Calu3 (cell line): ENCODE measurements around the gene JPH4. TPM values are rescaled to one million over a fixed set of nuclear protein-coding genes. Genes with fewer than 3 reads are reported as not detected.
"Not testable (repeated sequence)": the region's sequence is repeated elsewhere in the genome, so short reads cannot be mapped to it uniquely, and the experiment has no call there.

Experiments
- BruUV-seq: library from RNA; stranded (reverse); fragments of 400-500 nt; replicated peaks from 2 replicates; lab custom pipeline; 2021; lab: Mats Ljungman, UMichigan
- CTCF ChIA-PET: fragments of 300-600 bp; sonication (Branson Sonifier 250); formaldehyde crosslinking; loops from one replicate; lab custom pipeline; 2022; ENCODE audit warnings: antibody characterized with exemption; lab: Charles Lee
- DNase-seq: peaks from one replicate; pipeline ENCODE4 v3.0.0; 2022
- H3K27ac Mint-ChIP-seq: one replicate; pipeline ENCODE4 v1.8.0; 2022; ENCODE audit warnings: mixed read lengths; ENCODE audit not compliant: unreplicated experiment
- H3K27me3 Mint-ChIP-seq: one replicate; pipeline ENCODE4 v1.8.0; 2022; ENCODE audit warnings: mixed read lengths; ENCODE audit not compliant: unreplicated experiment
- H3K36me3 Mint-ChIP-seq: one replicate; pipeline ENCODE4 v1.8.0; 2022; ENCODE audit warnings: mild to moderate bottlenecking, moderate library complexity, mixed read lengths; ENCODE audit not compliant: insufficient read depth, unreplicated experiment
- H3K4me1 Mint-ChIP-seq: one replicate; pipeline ENCODE4 v1.8.0; 2022; ENCODE audit warnings: mild to moderate bottlenecking, low read depth, mixed read lengths; ENCODE audit not compliant: unreplicated experiment
- H3K4me3 Mint-ChIP-seq: one replicate; pipeline ENCODE4 v1.8.0; 2022; ENCODE audit warnings: mild to moderate bottlenecking, low read depth, moderate library complexity, mixed read lengths; ENCODE audit not compliant: unreplicated experiment
- H3K9me3 Mint-ChIP-seq: one replicate; pipeline ENCODE4 v1.8.0; 2022; ENCODE audit warnings: low read depth, mixed read lengths; ENCODE audit not compliant: unreplicated experiment
- CTCF ChIP-seq: fragments of 200-600 bp; IDR thresholded peaks from one replicate; pipeline ENCODE4 v1.8.0; 2022; ENCODE audit warnings: antibody characterized with exemption; ENCODE audit not compliant: unreplicated experiment
- intact Hi-C: fragments of 100-400 bp; cut with micrococcal nuclease; formaldehyde crosslinking; loops from one replicate; pipeline ENCODE4 v1.10.0; 2022; ENCODE audit not compliant: unreplicated experiment
- total RNA-seq: library from RNA; stranded (reverse); gene quantifications from 2 replicates; pipeline ENCODE4 v1.2.3, GENCODE V29; 2022

Gene JPH4
- total RNA-seq, 1 experiment from 2014 or later: not detected

DNA sequence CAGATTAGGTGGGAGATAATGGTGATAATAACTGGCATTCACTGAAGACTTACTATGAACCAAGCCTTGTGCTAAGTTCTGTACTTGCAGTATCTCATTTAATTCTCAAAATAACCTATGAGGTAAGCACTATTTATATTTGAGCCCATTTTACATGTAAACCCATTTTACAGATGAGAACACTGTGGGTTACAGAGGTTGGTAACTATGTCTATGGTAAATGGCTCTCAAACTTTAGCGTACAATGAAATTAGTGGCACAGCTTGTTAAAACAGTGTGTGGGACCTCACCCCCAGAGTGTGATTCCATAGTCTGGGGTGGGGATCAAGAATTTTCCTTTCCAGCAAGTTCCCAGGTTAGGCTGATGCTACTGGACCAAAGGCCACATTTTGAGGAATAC is 22.2 kb upstream of the JPH4 start:
- no peak overlapping the region for H3K27ac Mint-ChIP-seq
- CTCF ChIA-PET: no interaction called here
- H3K27me3 Mint-ChIP-seq: peaks cover 19% of the 10 kb centered on the region
- intact Hi-C loops: no loop called here
- DNase-seq: no peak
- no peaks in the 10 kb centered on the region for H3K9me3 Mint-ChIP-seq
- BruUV-seq: no TSS peak
- TF ChIP-seq CTCF: no peak
- H3K36me3 Mint-ChIP-seq: no peaks in the 10 kb centered on the region
- H3K4me3 Mint-ChIP-seq: no peak overlapping the region
- H3K4me1 Mint-ChIP-seq: no peaks in the 10 kb centered on the region

DNA sequence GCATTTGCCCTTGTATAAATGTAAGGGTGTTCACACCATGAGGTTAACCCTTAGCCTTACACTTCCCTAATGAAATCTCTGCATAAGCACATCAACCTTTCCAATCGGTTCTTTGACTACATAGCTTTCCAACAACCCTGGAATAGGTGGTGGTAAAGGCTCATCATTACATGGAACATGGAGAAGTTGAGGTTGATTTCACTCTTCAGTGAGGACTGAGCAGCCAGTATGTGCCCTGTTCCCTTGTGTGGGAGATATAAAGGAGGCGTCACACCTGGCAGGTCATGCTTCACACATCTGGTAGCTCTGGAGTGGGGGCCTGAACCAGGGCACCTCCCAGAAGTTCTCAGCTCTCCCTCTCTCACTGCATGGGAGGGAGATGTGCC is 21.7 kb upstream of the JPH4 start:
- Mint-ChIP-seq H3K4me3 (no peak overlapping the region), H3K27me3 (peaks cover 19% of the 10 kb centered on the region), H3K9me3 (no peaks in the 10 kb centered on the region), H3K4me1 (no peaks in the 10 kb centered on the region), H3K27ac (no peak overlapping the region), H3K36me3 (no peaks in the 10 kb centered on the region)
- BruUV-seq: no TSS peak
- no peak for DNase-seq
- TF ChIP-seq CTCF: no peak
- intact Hi-C loops: no loop called here
- CTCF ChIA-PET: no interaction called here

GRCh38 chr14:23594191-23594590 is 15.6 kb upstream of the JPH4 start:
- intact Hi-C loops, CTCF ChIA-PET, H3K9me3 Mint-ChIP-seq, H3K36me3 Mint-ChIP-seq, H3K27ac Mint-ChIP-seq, BruUV-seq, DNase-seq, H3K4me3 Mint-ChIP-seq, H3K4me1 Mint-ChIP-seq, H3K27me3 Mint-ChIP-seq: not testable (repeated sequence)

DNA sequence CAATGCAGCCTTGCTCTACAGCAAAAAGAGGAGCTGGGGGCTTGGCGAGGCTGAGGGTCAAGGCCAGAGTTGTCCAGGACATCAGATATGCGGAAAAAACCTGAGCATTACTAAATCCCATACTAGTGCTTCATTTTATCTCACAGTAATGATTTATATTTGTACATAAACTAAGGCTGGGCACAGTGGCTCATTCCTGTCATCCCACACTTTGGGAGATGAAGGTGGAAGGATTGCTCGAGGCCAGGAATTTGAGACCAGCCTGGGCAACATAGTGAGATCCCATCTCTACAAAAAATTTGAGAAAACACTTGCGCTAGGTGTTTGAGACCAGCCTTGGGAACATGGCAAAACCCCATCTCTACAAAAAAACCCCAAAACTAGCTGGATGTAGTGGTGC is 11.6 kb upstream of the JPH4 start:
- no peaks in the 10 kb centered on the region for H3K36me3 Mint-ChIP-seq
- TF ChIP-seq CTCF: no peak
- no peaks in the 10 kb centered on the region for H3K9me3 Mint-ChIP-seq
- BruUV-seq: no TSS peak
- H3K4me3 Mint-ChIP-seq: no peak overlapping the region
- CTCF ChIA-PET: interaction anchor here (2.2 kb wide), 1 partner anchor 321 kb away, joined by 43 read pairs; no protein-coding TSS in a partner anchor
- peaks cover 14% of the 10 kb centered on the region for H3K27me3 Mint-ChIP-seq
- no peak overlapping the region for H3K27ac Mint-ChIP-seq
- intact Hi-C loops: no loop called here
- no peak for DNase-seq
- peaks cover 7% of the 10 kb centered on the region for H3K4me1 Mint-ChIP-seq

- intact Hi-C loops: loop anchor here (1.0 to 5.0 kb wide), 5 partner anchors 78 to 365 kb away; no protein-coding TSS in a partner anchor
- H3K9me3 Mint-ChIP-seq: no peaks in the 10 kb centered on the region
- H3K36me3 Mint-ChIP-seq: no peaks in the 10 kb centered on the region
- TF ChIP-seq CTCF: no peak
- CTCF ChIA-PET: interaction anchor here (0.7 to 2.2 kb wide), 7 partner anchors 21 to 341 kb away, joined by 3 to 43 read pairs (median 8); no protein-coding TSS in a partner anchor
- DNase-seq: no peak
- H3K4me3 Mint-ChIP-seq: no peak overlapping the region
- H3K27ac Mint-ChIP-seq: no peak overlapping the region
- peaks cover 7% of the 10 kb centered on the region for H3K4me1 Mint-ChIP-seq
- peaks cover 14% of the 10 kb centered on the region for H3K27me3 Mint-ChIP-seq
- BruUV-seq: no TSS peak
Observed at GRCh38 chr14:23589606-23590005, 11.0 kb upstream of the JPH4 start.
